Measurements from ENCODE around the gene TMED10. TPM values are rescaled to one million over a fixed set of nuclear protein-coding genes. Genes with fewer than 3 reads are reported as not detected.

Gene TMED10
- total RNA-seq, 1 donor from 2014 or later, result 122 TPM

- TF ChIP-seq CTCF (conservative IDR thresholded peaks at IDR 0.05; ENCODE audit: low read depth, low read length), result no peak
Observed at GRCh38 chr14:75164809-75165208, 11.6 kb downstream of the TMED10 start.

GRCh38 chr14:75163677-75164076 is 12.7 kb downstream of the TMED10 start:
- no peak for TF ChIP-seq CTCF (conservative IDR thresholded peaks at IDR 0.05; ENCODE audit: low read depth, low read length)
- no peak for DNase-seq (ENCODE audit: low read depth)
- no peak overlapping the region for H3K4me3 ChIP-seq (ENCODE audit: low read depth, low read length)

More at GRCh38 chr14:75164809-75165208, 11.6 kb downstream of the TMED10 start:
- H3K4me3 ChIP-seq (ENCODE audit: low read depth, low read length), result no peak overlapping the region
- DNase-seq (ENCODE audit: low read depth), result no peak

- no peak for TF ChIP-seq CTCF (conservative IDR thresholded peaks at IDR 0.05; ENCODE audit: low read depth, low read length)
- DNase-seq (ENCODE audit: low read depth), result no peak
- no peak overlapping the region for H3K4me3 ChIP-seq (ENCODE audit: low read depth, low read length)
Observed at GRCh38 chr14:75162631-75163030, 13.8 kb downstream of the TMED10 start.

GRCh38 chr14:75158843-75159614 is 17.4 kb downstream of the TMED10 start:
- TF ChIP-seq CTCF (conservative IDR thresholded peaks at IDR 0.05; ENCODE audit: low read depth, low read length), result no peak
- no peak for DNase-seq (ENCODE audit: low read depth)
- H3K4me3 ChIP-seq (ENCODE audit: low read depth, low read length), result no peak overlapping the region

- DNase-seq (ENCODE audit: low read depth), result no peak
- TF ChIP-seq CTCF (conservative IDR thresholded peaks at IDR 0.05; ENCODE audit: low read depth, low read length), result no peak
- H3K4me3 ChIP-seq (ENCODE audit: low read depth, low read length), result no peak overlapping the region
Observed at GRCh38 chr14:75156901-75157300, 19.5 kb downstream of the TMED10 start.

GRCh38 chr14:75156111-75156510 is 20.3 kb downstream of the TMED10 start:
- no peak for DNase-seq (ENCODE audit: low read depth)

More at GRCh38 chr14:75156111-75156510, 20.3 kb downstream of the TMED10 start:
- no peak for TF ChIP-seq CTCF (conservative IDR thresholded peaks at IDR 0.05; ENCODE audit: low read depth, low read length)
- H3K4me3 ChIP-seq (ENCODE audit: low read depth, low read length), result no peak overlapping the region

Measured in epithelial cell of proximal tubule (primary cell).